Large intestine (tissue), 3 donors: Measurements from ENCODE around the gene MLKL. TPM values are rescaled to one million over a fixed set of nuclear protein-coding genes. Genes with fewer than 3 reads are reported as not detected.

Experiments
- DNase-seq, 2 donors: peaks; one replicate each; pipeline versions ENCODE4 v3.0.0 to v3.0.0-alpha.2; 2013
- H3K27ac ChIP-seq: one replicate; pipeline ENCODE4 v1.5.1; 2013; ENCODE audit warnings: low read length
- H3K27me3 ChIP-seq: 2 replicates; pipeline ENCODE4 v1.6.1; 2013; ENCODE audit warnings: low read length; ENCODE audit not compliant: control insufficient read depth, insufficient read depth
- H3K36me3 ChIP-seq: 2 replicates; pipeline ENCODE4 v1.6.1; 2013; ENCODE audit warnings: low read length; ENCODE audit not compliant: control insufficient read depth, insufficient read depth
- H3K4me1 ChIP-seq: one replicate; pipeline ENCODE4 v1.6.1; 2013; ENCODE audit warnings: low read length; ENCODE audit not compliant: control insufficient read depth, insufficient read depth
- H3K4me3 ChIP-seq: one replicate; pipeline ENCODE4 v1.5.1; 2013; ENCODE audit warnings: low read length
- H3K9me3 ChIP-seq: one replicate; pipeline ENCODE4 v1.6.1; 2013; ENCODE audit warnings: mild to moderate bottlenecking, low read depth, low read length, moderate library complexity; ENCODE audit not compliant: control insufficient read depth
- WGBS: methylation state at CpG from one replicate; pipeline ENCODE4 v1.1.5; 2013; ENCODE audit warnings: low lambda C conversion rate; ENCODE audit not compliant: insufficient coverage; 5-methylcytosine and 5-hydroxymethylcytosine counted together
- polyA plus RNA-seq: library from polyadenylated mRNA; unstranded; fragments of 120-200 nt; gene quantifications from one replicate; pipeline ENCODE4 v1.2.1, GENCODE V29; 2013

The MLKL gene
- polyA plus RNA-seq, 1 donor = 9.6 TPM

DNA sequence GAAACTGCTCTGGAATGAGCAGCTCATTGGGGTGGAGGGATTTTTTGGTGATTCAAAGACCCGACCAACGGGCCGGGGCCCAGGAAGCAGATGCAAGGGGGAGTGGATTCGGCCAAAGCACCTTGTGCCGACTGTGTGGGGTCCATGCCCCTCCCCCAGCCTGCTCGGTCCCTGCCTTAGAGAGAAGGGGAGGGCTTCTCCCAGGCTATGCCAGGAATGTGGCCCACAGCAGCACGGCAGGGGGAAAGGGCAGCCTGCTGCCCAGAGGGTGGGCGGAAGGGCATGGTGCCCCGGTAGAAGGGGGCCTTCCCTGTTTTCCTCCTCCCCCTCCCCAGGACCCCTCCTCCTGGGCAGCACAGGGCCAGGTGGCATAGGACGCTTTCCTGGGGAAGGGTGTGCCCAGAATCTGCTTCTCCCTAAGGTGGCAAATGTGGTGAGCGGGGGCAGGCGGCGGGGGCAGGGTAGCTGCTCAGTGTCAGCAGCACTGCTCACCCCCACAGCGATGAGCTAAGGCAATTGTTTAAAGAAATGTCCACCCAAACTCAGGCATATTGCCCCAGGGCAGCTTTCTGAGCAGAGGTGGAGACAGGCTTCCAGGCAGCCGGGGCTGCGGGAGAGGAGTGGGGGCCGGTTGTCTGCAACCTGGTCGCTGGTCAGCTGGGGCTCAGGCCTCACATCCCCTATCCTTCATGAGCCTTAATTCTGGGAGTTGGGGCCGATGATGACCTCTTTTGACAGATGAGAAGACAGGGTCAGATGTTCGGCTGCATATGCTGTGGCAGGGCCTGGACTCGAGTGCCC lies 33.9 kb upstream of the MLKL start:
- Histone ChIP-seq H3K9me3 (no peaks in the 10 kb centered on the region), H3K4me1 (peaks cover 48% of the 10 kb centered on the region), H3K36me3 (no peaks in the 10 kb centered on the region), H3K27me3 (no peaks in the 10 kb centered on the region), H3K27ac (no peak overlapping the region), H3K4me3 (no peak overlapping the region)
- DNase-seq = no peak
- WGBS = no CpG with 5 or more reads among the region's 21 CpGs

DNA sequence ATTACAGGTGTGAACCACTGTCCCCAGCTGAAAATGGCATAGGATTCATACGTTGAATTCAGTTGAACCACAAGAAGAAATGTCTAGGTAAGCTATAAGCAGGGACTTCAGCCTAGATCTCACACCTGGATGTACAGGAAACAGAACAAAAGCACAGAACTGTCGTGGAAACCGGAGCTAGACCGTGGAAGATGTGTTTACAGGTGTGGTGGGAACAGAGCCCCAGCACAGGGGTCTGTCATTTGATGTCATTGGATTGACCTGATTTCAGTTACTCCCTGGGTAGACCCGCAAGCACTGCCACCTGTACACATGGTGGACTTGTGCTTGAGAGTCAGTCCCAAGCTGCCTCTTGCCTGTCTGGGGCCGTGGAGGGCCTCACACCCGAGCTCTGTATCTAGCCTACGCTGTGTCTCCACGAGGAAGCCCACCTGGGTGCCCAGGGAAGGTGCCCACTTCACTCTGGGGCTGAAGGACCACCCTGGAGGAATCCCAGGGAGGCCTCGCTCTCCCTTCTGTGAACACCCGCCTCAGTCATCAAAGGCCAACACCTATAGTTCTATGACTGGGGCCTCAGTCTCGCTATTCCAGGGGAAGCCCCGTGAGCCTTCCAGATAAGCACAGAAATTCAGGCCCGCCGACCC lies 32.2 kb upstream of the MLKL start:
- WGBS = no CpG with 5 or more reads among the region's 15 CpGs
- Histone ChIP-seq H3K4me3 (no peak overlapping the region), H3K27ac (peak overlapping the region; percentile 77), H3K9me3 (no peaks in the 10 kb centered on the region), H3K36me3 (no peaks in the 10 kb centered on the region), H3K4me1 (peaks cover 45% of the 10 kb centered on the region), H3K27me3 (no peaks in the 10 kb centered on the region)
- DNase-seq = no peak

DNA sequence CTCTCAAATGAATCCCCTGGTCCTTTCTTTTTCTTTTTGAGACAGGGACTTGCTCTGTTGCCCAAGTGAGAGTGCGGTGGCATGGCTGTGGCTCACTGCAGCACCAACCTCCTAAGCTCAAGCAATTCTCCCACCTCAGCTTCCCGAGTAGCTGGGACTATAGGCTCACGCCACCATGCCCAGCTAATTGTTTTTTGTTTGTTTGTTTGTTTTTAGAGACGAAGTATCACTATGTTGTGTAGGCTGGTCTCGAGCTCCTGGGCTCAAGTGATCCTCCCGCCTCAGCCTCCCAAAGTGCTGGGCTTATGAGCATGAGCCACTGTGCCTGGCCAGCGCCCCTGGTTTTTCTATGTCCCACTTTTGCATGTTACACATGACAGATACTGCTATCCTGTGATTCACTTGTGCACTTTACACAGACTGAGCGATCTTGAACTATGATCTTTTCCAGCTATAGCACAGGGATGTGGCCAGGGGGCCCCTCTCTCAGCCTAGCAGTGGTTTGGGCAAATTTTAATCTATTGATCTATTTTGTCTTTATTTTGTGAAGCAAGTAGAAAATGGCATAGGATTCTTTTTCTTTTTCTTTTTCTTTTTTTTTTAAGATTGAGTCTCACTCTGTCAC lies 31.3 kb upstream of the MLKL start:
- H3K27ac ChIP-seq = peak overlapping the region; percentile 77
- no peaks in the 10 kb centered on the region for H3K36me3 ChIP-seq
- no peak overlapping the region for H3K4me3 ChIP-seq
- no peaks in the 10 kb centered on the region for H3K27me3 ChIP-seq
- H3K9me3 ChIP-seq = peaks cover 3% of the 10 kb centered on the region
- 57% methylated on average over 3 of the region's 8 CpGs for WGBS
- peaks cover 39% of the 10 kb centered on the region for H3K4me1 ChIP-seq
- DNase-seq = peak; percentile 73 to 87

DNA sequence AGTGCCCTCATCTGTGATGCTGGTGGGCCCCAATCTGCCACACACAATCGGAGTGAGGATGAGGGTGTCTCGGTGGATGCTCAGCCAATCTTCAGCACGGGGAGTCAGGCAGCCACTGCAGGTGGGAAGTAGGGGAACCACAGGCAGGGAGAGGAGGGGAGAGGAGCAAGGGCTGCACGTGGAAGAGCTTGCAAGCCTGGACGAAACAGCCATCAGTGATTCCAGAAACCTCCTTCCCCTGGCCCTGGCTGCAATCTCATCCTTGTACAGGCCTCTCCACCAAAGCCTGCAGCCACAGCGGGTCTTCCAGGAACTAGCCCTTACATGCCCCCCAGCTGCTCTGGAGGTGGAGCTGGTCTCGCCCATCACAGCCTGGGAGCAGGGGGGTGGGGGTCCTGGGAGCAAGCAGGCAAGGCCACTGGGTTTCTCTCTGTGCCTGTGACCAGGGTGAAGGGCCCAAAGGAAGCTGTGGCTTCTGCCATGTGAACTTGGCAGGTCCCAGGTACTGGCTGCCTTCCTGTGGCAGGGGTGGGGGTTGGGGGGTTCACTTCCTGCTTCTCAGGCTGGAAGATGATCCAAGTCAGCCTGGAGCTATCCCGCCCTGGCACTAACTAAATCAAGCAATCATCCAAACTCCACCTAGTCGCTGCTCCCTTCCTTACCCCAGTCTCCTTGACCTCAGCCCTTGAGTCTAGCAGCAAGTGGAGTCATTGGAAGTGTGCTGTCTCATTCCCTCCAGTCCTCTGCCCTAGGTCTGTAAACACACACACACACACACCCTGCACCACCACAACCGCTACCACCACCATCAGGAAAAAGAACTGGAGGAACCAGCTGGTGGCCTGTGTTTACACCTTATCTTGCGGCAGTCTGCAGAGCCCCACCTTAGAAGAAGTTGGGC lies 29.4 kb upstream of the MLKL start:
- Histone ChIP-seq H3K27me3 (no peaks in the 10 kb centered on the region), H3K4me3 (no peak overlapping the region), H3K36me3 (no peaks in the 10 kb centered on the region), H3K27ac (peak overlapping the region; percentile 61), H3K9me3 (peaks cover 5% of the 10 kb centered on the region), H3K4me1 (peaks cover 55% of the 10 kb centered on the region)
- WGBS = no CpG with 5 or more reads among the region's 11 CpGs
- DNase-seq = peak; percentile 70 to 90

DNA sequence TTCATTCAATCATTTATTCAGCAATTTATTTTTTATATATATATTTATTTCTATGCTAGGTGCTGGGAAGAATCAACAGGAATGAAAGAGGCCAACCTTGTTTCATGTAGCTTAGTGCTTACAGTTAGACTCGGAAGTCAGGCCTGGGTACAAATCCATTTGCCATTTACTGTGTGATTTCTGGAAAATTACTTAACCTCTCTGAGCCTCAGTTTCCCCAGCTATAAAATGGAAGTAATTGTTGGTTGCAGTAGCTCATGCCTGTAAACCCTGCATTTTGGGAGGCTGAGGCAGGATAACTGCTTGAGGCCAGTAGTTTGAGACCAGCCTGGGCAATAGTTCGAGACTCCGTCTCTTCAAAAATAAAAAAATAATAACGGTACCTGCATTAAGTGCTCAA lies 27.2 kb upstream of the MLKL start:
- Histone ChIP-seq H3K4me3 (no peak overlapping the region), H3K4me1 (peaks cover 64% of the 10 kb centered on the region), H3K27me3 (no peaks in the 10 kb centered on the region), H3K27ac (no peak overlapping the region), H3K9me3 (peaks cover 5% of the 10 kb centered on the region), H3K36me3 (no peaks in the 10 kb centered on the region)
- no peak for DNase-seq
- 60% methylated on average over 1 of the region's 4 CpGs for whole genome bisulfite sequencing

DNA sequence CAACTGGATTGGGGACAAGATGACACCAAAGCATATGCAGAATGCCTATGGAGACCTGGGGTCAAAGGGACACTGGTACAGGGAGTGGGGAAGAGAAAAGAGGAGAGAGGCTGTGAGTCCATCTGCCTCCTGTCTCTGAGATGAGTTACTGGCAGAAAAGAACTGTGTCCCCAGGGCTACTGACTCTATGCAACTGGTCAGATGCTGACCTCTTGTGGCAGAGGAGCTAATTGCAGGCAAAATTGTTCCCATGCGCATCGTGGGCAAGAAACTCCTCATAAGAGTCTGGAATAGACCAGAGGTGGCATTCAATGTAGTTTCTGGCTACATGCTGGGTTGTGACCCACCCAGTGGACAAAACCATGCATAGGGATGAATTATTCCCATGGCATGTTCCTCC lies 26.1 kb upstream of the MLKL start:
- Histone ChIP-seq H3K36me3 (no peaks in the 10 kb centered on the region), H3K4me1 (peaks cover 54% of the 10 kb centered on the region), H3K4me3 (no peak overlapping the region), H3K9me3 (peaks cover 5% of the 10 kb centered on the region), H3K27me3 (no peaks in the 10 kb centered on the region), H3K27ac (peak overlapping the region; percentile 97)
- WGBS = no CpG with 5 or more reads among the region's 2 CpGs
- peak in 1 of 2 donors; percentile 55 for DNase-seq

DNA sequence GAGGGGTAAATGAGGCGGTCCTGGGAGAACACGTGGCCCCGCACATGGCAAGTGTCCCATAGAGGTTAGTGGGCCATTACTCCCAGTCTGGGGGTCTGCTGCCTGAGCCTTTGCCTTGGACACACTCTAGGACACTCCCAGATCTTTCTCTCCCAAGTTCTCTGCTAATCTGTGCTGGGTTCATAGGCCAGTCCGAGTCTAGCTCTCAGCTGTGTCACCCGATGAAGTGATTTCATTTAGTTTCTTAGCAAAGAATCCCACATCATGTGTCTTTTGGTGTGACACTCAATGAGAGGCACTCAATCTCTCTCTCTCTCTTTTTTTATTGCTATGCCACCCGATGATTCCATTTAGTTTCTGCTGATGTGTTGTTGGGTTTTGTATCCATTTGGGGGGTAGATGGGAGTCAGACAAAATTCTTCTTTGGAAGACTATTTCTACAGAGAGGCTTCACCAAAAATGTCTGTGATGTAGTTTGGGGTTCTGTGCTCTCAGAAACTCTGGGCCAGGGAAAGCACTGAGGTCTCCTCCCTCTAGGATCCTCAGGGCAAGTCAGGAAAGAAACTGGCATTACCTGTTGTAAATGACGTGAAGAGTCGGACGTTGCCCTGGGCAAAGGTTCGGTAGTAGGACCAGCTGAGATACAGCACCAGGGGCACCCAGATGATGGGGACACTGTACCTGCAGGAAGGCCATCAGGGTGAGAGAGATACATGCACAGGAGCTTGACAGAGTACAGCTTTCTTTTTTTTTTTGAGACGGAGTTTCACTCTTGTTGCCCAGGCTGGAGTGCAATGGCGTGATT lies 25.2 kb upstream of the MLKL start:
- peaks cover 46% of the 10 kb centered on the region for H3K4me1 ChIP-seq
- peak; percentile 94 to 97 for DNase-seq
- H3K27me3 ChIP-seq = no peaks in the 10 kb centered on the region
- no peaks in the 10 kb centered on the region for H3K36me3 ChIP-seq
- H3K4me3 ChIP-seq = no peak overlapping the region
- H3K9me3 ChIP-seq = peaks cover 5% of the 10 kb centered on the region
- WGBS = no CpG with 5 or more reads among the region's 12 CpGs
- H3K27ac ChIP-seq = peak overlapping the region; percentile 97

DNA sequence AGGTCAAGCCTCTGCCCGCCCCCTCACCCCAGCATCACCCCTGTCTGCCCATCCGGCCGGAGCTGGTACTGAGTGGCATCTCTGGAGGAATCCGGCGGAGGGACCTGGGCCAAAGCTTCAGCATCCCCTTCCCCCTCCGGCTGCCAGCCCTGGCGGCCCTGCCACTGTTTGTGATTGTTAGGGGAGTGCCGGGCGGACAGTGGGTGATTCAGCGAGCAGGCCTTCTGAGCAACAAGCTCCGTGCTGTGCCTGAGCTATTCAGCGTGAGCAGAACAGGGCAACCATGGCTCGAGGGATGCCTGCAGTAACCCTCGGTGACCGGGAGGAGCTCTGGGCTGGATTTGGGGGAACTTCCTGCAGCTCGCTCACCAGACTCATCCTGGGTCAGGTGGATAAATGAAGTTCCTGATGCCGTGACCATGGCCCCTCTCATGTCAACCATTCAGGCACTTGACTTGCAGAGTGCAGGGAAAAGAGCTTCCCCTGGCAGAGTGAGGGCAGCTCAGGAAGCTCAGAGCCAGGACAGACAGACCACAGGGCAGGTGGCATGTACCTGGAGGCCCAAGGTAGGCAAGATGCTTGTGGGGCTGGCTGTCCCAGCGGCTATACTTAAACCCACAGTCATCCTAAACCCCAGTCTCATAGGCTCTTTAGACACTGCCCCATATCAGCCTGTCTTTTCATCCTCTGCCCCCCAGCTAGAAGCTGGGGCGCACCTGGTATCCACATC lies 24.3 kb upstream of the MLKL start:
- DNase-seq = no peak
- Histone ChIP-seq H3K4me1 (peaks cover 37% of the 10 kb centered on the region), H3K4me3 (no peak overlapping the region), H3K36me3 (no peaks in the 10 kb centered on the region), H3K27ac (peak overlapping the region; percentile 97), H3K9me3 (peaks cover 5% of the 10 kb centered on the region), H3K27me3 (no peaks in the 10 kb centered on the region)
- no CpG with 5 or more reads among the region's 19 CpGs for WGBS

DNA sequence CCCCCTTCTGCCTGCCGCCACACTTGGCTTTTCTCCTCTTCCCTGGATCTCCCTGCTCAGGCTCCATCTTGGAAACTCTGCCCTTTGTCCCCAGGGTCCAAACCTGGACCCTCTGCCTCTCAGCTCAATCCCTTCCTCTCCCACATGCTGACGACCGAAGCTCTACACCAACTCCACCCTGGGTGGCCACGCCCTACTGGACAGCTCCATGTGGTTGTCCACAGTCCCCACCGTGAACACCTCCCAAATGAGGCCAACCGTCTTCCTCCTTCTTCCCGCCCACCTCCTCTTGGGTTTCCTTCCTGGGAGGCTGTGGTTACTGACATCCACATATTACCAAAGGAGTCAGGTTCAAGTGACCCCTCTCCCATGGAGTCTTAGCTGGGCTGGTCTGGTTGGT lies 22.6 kb upstream of the MLKL start:
- Histone ChIP-seq H3K9me3 (peaks cover 9% of the 10 kb centered on the region), H3K36me3 (peaks cover 3% of the 10 kb centered on the region), H3K4me3 (no peak overlapping the region), H3K27me3 (no peaks in the 10 kb centered on the region), H3K27ac (no peak overlapping the region), H3K4me1 (peaks cover 30% of the 10 kb centered on the region)
- peak in 1 of 2 donors; percentile 52 for DNase-seq
- no CpG with 5 or more reads among the region's 7 CpGs for WGBS
